LNCAP (cell line): Measurements from ENCODE around the gene PRR15.

Experiments
- TF ChIP-seq, protein P1 (sequence below): fragments of 450-650 bp; IDR thresholded peaks from 2 replicates; pipeline ENCODE4 v1.5.1; 2017; ENCODE audit warnings: mild to moderate bottlenecking

Gene PRR15

GRCh38 chr7:29596593-29597178, 33.1 kb downstream of the PRR15 start:
- TF ChIP-seq, protein P1, sequence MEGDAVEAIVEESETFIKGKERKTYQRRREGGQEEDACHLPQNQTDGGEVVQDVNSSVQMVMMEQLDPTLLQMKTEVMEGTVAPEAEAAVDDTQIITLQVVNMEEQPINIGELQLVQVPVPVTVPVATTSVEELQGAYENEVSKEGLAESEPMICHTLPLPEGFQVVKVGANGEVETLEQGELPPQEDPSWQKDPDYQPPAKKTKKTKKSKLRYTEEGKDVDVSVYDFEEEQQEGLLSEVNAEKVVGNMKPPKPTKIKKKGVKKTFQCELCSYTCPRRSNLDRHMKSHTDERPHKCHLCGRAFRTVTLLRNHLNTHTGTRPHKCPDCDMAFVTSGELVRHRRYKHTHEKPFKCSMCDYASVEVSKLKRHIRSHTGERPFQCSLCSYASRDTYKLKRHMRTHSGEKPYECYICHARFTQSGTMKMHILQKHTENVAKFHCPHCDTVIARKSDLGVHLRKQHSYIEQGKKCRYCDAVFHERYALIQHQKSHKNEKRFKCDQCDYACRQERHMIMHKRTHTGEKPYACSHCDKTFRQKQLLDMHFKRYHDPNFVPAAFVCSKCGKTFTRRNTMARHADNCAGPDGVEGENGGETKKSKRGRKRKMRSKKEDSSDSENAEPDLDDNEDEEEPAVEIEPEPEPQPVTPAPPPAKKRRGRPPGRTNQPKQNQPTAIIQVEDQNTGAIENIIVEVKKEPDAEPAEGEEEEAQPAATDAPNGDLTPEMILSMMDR = no peak

- TF ChIP-seq, protein P1 = no peak
These were observed 33.6 kb downstream of the PRR15 start for GRCh38 chr7:29597266-29597665.

- TF ChIP-seq, protein P1 = no peak
These were observed 34.5 kb downstream of the PRR15 start for GRCh38 chr7:29598137-29598536.

DNA sequence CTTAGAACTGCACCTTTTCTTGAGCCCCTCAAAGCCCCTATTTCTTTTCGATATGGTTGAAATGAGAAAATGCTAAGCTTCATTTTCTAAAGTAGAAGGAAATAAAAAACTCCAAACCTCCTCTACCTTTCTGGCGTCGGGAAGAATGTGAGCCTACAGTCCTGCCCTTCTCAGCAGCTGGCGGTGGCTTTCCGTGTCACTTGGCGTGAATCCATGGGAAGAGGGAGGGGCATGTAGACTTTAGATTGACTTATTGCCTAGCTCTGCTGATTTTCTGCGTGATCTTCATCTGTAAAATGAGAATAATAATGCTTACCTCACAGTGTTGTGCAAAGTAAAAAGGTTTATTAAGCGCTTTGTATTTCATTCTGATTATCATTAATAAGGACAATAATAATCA, 35.0 kb downstream of the PRR15 start:
- TF ChIP-seq, protein P1 = no peak

GRCh38 chr7:29599026-29599425, 35.4 kb downstream of the PRR15 start:
- TF ChIP-seq, protein P1 = no peak

DNA sequence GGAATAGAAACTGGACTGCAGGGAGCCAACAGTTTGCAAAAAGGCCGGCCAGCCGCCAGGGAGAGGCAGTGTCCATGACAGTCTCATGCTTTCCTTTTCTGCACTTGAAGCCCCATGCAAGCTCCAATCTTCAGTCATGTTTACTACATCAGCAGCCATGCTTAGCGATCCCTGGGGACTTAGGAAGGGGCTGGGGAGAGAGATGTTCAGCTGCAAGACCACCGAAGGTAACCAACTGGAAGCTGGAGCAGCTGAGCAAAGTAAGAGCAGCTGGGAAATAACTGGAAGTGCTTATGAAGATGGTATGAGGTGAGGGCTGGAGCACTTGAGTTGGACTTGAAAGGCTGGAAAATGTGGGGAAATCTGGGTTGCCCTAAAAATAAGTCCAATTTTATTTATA, 37.0 kb downstream of the PRR15 start:
- TF ChIP-seq, protein P1 = no peak

DNA sequence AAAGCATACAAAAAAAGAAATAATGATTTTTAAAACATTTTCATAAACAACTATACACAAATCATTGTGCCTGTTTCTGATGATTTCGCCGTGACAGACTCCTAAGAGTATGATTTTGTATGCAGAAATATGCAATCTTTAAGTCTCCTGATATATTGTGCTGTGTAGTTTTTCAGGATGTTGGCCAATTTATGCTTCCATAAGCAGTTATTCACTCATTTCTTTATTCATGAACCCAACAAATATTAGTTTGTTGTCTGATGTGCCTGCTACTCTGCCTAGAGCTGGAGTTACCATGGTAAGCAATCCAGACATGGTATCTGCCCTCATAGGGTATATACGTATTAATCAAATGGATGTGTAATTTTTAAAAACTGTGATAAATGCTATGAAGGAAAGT, 40.4 kb downstream of the PRR15 start:
- TF ChIP-seq, protein P1 = no peak

DNA sequence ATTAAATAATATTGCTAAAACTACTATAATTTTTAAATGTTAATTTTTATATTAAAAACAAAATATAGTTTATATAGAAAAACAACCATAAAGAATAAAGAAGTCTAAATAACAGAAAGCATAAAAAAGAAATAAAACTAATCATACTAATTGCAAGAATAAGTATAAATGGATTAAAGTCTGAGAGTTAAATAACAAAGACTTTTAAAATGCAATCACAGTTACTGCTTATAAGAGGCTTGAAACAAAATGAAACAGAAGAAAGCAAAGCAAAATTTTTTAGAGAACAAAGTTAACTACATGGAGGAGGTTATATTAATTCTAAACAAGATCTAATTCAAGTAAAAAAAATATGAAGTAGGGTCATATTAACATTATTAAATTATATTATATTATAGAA, 41.1 kb downstream of the PRR15 start:
- TF ChIP-seq, protein P1 = no peak
